Measurements from ENCODE around the gene PRR15L.

GRCh38 chr17:47915776-47916398 is 41.8 kb downstream of the PRR15L start:
- no peak for TF ChIP-seq CTCF (IDR thresholded peaks at IDR 0.05)
- no peak for TF ChIP-seq EZH2 (IDR thresholded peaks at IDR 0.05; ENCODE audit: borderline replicate concordance, insufficient read depth, low read depth, low read length, poor library complexity, severe bottlenecking)

All from B cell (primary cell).